HG02870 (cell line): ENCODE results near the gene TMEM8B.

Experiments used
- ATAC-seq: cut with Tn5 transposase; IDR thresholded peaks from one replicate; pipeline ENCODE4 v1.9.1; 2021; ENCODE audit warnings: mild to moderate bottlenecking, moderate library complexity; ENCODE audit not compliant: unreplicated experiment

TMEM8B gene

DNA sequence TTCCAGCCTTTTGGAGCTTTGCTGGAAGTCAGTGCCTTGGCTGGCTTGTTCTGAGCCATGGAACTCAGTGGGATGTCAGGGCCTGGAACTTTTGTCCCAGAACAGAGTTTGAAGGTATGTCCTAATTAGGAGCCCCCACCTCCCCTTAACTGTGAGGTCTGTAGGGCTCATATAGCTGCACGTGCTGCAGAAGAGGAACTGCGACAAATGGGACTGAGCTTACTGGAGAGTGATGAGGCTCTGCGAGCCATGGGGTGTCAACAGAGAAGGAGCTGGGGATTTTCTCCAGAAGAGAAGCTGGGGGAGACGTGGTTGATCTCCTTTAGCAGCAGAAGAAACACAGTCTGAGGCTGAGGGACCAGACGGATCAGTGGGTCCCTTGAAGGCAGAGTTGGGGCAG lies 10.9 kb downstream of the TMEM8B start:
- ATAC-seq, result no peak

DNA sequence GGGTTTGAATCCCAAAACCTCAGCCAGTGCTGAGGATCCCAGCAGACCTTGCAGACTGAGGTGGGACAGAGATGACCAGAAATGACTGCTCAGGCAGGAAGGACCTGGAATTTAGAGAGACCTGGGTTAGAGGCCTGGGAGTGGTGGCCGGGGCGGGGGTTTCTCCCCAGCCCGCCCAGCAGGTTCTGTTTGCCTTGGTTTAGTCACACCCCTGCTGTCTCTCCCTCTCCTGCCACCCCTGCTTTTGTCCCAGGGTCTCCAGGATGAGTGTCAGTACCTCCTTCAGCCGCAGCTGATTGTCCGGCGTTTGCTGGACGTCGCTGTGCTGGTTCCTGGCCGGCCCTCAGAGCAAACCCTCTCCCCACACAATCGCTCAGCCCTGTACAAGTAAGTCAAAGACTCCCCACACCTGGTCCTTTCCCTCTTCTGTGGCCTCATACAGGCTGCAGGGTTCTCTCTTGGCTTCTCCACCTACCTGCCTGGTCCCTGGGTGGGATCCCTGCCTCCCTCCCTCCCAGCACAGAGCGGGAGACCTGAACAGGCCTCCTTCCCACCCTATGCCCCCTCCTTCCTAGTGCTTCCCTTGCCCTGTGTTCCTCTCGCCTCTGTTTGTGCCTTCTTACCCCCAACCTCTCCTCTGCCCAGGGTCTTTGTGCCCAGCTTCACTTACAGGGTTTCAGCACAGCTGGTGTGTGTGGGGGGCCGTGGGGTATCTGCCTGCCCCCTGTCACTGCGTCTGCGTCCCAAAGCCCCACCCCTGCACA lies 12.0 kb downstream of the TMEM8B start:
- ATAC-seq, result no peak

DNA sequence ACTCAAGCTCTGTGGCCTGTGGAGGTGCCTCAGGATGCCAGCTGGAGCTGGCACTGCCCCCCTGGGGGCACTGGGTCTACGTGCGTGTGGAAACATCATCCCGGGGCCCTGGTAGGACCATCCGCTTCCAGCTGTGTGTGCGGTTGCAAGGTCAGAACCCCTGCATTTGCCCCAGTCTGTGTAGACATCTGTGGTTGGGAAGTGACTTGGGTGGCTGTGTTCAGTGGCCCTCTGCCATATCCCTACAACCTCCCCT lies 12.5 kb downstream of the TMEM8B start:
- no peak for ATAC-seq

DNA sequence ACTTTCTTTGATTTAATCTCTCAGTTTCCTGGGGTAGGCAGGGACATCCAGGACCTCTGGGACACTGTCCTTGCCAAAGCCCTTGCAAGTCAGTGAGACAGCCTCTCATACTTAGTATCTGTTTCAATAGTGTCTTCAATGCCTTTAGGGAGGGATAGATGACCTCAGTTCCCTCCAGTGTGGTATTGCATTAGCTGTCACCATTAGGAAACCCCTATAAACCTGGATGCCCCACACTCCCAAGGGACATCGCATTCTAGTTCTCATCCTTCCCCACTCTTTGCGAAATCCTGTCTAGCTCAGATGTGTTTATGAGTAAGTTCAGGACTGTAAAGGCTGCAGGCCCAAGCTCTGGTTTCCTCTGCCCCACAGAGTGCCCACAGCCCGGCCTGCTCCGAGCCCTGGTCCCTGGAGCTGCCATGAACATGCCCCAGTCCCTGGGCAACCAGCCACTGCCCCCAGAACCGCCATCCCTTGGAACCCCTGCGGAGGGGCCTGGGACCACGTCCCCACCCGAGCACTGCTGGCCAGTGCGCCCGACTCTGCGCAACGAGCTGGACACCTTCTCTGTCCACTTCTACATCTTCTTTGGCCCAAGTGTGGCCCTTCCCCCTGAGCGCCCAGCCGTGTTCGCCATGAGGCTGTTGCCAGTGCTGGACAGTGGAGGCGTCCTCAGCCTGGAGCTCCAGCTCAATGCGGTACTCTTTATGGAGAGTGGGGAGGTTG lies 13.2 kb downstream of the TMEM8B start:
- no peak for ATAC-seq

DNA sequence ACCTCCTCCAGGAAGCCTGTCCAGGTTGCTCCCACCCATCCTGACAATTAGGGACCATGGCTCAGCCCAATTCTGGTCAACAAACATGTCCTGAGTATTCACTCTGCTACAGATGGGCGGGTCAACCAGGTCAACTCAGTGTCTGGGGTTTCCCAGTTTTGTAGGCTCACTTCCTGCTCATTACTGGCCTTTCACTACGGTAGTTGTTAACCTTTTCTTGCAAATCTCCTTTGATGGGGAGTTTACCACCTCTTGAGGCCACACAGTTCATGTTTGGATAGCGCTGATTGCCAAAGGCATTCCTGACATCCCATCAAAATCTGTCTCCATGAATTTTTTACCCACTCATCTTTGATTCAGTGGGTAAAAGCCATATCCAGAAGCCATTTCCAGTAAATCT lies 13.8 kb downstream of the TMEM8B start:
- ATAC-seq, result peak; percentile 76

DNA sequence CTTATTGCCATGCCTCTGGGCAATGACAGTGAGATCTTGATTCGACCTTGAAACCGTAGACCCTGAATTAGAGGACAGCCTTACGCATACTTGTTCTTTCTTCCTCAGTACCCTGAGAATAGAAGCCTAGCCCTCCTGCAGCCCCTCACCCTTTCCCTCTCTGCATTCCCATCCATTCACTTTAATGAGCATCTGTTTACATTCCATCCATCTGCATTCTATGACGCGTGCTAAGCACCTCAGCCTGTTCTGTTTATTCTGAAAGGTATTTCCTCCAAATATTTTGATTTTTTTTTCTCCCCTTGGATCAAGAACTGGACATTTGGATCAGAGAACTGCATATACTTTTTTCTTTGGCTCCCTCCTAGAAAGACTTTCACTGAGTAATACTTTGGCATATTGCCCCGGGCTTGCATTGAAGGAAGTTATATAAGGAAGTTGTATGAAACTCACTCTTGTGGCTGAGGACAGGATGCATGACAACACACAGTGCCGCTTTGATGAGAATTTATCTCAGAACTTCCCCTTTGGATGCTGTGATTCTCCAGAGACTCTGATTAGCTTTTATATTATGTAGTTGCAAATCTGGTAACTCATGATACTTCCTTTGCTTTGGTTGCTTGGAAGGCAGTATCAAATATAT lies 15.7 kb downstream of the TMEM8B start:
- no peak for ATAC-seq

DNA sequence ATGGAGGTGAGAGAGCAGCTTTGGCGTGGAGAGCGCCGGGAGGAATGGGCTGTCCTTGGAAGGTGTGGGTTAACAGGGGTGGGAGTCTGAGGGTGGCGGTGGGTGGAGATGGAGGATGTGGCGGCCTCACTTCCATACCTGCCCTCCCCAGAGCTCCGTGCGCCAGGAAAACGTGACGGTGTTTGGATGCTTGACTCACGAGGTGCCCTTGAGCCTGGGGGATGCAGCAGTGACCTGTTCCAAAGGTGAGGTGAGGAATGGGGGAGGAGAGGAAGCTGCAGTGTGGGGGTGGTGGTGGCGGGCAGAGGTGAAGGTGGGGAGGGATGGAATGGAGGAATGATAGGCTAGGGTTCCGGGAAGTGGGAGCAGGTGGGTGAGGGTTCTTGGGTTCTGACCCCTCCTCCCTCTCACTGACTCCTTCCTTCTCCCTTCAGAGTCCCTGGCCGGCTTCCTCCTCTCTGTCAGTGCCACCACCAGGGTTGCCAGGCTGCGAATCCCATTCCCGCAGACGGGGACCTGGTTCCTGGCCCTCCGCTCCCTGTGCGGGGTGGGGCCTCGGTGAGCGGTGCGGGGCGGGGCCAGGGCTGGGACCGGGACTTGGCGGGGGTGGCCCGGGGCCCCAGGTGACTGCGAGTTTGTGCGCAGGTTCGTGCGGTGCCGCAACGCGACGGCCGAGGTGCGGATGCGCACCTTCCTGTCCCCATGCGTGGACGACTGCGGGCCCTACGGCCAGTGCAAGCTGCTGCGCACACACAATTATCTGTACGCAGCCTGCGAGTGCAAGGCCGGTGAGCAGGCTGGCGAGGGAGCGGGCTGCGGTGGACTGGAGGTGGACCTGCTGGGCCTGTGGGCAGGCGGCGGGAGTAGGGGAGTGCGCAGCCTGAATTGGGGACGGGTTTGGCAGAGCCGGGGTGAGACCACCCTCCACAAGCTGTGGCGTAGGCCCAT lies 17.1 kb downstream of the TMEM8B start:
- no peak for ATAC-seq

DNA sequence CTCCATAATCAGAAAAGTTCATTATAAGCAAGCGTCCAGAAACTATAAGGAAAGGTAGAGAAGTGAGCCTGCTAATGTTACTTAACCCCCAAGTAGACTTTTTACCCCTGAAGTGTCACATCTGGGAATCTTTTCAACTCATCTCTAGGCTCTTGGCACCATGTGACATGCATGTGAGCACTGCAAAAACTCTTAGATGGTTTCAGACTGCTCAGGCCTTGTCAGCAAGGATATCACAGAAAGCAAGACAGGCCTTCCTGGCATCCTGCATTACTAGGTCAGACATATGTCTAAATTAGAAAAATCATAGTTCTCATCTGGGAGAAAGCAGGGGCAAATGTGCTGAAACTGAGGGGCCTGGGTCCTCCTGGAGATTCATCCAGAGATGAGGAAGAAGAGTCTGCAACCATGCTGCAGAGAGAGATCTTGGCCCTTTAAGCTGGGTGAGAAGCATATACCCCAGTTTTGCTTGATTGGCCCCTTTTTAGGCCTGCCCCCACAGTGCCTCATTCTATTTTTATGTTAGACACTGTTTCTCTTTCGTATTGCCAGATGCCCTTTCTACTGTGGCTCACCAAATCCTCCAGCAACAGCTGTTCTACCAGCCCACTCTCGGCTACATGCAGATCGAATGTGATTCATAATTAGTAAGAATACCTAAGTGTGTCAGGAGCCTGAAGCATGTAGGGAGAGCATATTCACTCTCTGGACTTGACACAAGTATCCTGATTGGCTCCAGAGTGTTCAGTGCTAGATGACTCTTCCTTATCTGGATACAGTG lies 19.0 kb downstream of the TMEM8B start:
- ATAC-seq, result peak; percentile 83

DNA sequence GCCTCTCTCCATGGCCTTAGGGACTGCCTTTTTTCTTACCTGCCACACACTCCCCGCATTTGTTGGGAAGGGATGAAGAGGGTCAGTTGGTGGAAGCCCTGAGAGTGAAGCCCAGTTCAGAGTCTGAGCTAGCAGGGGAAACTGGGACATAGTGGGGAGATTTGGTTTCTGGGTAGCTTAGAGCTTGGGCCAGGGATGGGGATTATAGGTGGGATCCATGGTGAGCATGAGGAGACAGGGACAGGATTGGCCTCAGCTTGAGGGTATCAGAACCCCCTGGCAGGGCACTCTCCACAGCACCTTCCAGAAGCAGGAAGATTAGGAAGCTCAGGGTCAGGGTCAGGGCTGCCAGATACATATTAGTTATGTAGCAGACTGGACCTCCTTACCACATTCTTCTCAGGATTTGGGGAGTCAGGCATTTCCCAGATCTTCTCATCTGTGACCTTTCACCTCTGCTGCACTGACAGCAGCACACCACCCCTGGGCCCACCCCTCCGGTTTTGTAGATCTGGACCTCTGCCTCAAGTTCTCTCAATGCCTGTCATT lies 23.3 kb downstream of the TMEM8B start:
- ATAC-seq, result no peak

DNA sequence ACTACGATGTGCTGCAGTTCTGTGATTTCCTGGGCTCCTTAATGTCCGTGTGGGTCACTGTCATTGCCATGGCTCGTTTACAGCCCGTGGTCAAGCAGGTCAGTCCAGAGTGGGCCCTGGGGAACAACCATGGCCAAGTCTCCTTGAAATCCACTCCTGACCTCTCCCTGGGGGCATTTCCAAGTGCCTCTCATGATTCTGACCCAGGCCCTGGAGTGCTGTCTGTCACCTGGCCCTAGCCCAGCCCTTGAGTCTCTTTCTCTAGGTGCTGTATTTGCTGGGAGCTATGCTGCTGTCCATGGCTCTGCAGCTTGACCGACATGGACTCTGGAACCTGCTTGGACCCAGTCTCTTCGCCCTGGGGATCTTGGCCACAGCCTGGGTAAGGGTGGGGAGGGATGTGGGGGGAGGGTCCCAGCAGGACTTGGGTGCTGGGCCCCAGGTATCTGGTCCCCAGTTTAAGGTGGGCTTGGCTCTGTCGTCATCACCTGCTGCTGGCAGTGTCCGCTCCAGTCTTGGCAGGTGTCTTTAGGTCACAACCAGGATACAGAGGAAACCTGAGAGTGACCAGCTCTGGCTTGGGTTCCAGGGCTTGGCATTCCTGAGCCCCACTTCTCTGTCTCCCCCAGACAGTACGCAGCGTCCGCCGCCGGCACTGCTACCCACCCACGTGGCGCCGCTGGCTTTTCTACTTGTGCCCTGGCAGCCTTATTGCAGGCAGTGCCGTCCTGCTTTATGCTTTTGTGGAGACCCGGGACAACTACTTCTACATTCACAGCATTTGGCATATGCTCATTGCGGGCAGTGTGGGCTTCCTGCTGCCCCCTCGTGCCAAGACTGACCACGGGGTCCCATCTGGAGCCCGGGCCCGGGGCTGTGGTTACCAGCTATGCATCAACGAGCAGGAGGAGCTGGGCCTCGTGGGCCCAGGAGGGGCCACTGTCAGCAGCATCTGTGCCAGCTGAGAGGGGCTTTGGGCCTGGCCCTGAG lies 24.1 kb downstream of the TMEM8B start:
- ATAC-seq, result no peak

DNA sequence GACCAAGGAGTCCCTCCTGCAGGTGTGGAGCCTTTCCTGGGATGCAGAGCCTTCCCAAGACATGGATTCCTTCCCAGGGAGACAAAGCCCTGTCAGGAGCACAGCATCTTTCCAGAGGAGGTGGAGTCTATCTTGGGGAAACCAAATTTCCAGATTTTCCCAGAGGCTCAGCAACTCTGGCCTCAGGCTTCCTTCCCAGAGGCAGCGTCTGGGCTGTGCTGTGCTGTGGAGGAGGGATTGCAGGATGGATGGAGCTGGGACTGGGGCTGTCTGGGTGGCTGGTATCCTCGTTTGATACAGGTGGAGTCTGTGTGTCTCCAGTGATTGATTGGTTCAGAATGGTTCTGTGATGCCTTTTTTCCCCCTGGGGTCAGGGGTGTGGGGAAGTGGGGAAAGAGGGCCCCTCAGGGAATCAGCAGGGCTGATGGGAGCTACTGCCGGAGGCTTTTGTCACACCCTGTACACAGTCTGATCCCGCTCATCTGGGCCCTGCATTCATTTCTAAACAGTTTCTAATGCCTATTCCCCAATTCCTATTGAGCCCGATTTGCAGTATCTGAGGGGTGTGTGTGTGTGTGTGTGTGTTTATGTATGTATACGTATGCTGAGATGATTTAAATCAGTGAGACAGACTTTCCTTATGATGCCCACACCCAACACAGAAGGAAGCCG lies 25.2 kb downstream of the TMEM8B start:
- ATAC-seq, result no peak

DNA sequence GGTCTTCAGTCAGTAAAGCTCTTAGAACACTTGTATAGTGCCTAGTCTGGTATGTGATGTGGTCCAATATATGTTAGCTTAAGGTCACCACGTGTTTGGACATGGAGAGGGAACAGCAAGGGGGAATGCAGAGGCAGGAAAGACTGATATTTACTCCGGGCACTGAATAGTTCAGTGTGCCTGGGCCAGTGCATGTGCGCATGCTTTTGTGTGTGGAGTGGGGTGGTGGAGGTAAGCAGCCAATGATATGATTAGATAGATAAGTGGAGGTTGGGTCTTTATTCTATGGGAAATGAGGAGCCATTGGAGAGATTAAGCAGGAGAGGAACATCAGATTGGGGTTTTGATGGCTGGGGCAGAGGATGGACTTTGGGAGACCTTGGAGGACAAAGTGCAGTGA lies 27.2 kb downstream of the TMEM8B start:
- ATAC-seq, result no peak

DNA sequence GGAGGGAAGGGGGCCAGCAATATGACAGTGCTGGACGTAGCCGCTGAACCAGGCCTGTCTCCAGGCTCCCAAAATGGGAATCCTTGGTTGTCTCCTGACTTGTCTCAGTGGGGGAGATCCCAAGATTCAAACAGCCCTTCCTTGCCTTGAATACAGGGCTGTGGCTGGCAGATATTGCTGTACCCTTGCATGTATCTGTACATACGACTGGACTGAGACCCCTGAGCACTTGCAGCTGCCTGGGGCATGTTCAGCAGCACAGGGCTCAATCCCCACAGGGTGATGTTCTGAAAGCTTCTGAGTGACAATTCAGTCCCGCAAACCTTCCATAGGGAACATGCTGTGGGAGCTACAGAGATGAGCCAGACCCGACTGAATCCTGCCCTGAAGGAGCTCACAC lies 27.9 kb downstream of the TMEM8B start:
- no peak for ATAC-seq

DNA sequence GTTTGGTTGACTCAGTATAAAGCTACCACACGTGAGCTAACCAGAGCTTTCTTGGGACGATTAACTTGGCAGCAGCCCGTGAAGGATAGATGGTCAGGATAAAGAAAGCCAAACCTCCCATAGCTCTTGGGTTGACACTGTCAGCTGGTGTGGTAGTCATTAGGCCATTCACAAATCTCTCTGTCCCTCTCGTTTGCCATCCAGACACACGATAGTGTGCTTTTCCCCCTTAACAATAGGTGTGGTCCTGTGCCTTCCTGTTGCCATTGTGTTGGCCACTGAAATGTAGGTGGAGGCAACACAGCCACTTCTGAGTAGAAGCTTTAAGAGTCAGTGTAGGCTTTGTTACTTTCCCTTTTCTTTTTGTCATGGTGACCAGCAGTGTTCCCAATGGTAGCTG lies 29.4 kb downstream of the TMEM8B start:
- no peak for ATAC-seq

DNA sequence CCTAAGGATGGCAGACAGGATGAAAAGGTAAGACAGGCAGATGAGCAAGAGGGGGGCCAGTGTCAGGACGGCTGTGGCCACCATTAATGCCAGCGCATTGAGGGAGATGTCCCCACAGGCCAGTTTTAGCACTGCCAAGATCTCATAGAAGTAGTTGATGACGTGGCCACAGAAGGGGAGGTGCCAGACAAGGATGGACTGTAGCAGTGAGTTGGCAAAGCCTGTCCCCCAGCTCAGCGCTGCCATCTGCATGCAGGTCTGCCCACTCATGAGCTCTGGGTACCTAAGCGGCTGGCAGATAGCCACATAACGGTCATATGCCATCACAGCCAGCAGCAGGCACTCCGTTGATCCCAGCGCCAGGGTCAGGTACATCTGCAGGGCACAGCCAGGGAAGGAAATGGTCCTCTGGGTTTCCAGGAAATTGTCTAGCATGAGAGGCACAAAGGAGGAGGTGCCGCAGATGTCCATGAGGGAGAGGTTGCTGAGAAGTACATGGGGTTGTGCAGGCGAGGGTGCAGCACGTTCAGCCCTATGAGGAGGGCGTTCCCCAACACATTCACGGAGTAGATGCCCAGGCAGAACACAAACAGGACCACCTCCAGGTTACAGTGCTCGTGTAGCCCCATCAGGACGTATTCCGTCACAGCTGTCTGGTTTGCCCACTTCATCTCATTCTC lies 30.4 kb downstream of the TMEM8B start:
- ATAC-seq, result no peak

DNA sequence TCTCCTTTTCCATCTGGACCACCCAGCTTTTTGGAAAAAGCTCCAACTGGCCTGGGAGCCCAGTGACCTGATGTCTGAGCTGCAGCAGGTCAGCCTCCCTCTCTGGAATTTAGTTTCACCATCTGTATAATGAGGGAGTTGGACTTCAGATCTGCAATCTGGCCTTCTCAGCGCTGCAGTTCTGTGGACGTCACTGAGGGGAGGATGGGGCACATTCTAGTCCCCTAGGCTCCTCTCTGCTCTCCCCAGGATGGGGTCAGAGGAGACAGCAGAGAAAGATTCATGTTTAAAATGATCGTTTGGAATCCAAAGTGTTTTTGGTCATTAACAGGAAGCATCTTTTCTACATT lies 30.9 kb downstream of the TMEM8B start:
- ATAC-seq, result no peak

DNA sequence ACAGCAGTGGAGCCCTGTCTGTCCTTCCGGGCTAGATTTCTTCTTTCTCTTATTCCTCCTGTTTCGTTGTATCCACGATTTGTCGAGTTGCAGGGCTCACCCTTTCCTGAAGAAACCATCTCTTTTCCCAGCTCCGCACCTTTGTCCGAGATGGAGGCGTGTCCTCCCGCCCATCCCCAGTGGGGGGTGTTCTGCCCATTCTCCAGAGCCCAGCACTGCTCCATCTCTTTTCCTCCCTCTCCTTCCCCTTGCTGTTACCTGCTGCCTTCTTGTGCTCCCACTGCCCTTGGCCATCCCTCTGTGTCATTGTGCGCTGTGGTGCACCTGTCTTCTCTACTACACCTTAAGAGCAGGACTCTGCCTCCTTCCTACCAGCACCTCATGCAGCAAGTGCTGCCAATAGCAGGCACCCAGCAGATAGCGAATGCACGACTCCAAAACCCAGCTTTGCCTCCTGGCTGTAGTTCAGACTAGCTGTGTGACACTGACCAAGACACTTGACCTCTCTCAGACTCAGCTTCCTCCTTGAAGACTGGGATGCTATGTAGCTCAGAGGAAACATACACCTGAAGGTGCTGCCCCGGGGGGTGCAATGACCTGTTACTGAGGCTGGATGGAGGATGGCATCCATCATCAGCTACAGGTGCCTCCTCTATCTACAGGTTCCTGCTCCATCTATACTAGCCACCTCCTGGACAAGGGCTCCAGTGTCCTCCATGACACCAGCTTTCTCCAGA lies 32.3 kb downstream of the TMEM8B start:
- no peak for ATAC-seq
